ENCODE data around the gene D2HGDH.

The D2HGDH gene

DNA sequence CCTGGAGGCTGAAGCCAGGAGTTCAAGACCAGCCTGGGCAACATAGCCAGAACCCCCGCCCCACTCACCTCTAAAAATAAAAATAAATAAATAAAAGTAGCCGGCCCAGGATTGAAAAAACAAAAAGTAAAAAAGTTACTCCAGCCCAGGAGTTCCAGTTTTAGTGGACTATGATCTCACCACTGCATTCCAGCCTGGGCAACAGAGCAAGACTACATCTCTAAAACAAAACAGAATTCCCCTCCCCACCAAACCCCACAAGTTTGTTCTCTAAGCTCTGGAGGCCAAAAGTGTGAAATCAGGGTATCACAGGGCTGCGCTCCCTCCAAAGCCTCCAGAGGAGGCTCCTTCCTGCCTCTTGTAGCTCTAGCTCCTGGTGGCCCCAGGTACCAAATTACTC is 1.7 kb downstream of the D2HGDH start:
- TF ChIP-seq, protein P1, sequence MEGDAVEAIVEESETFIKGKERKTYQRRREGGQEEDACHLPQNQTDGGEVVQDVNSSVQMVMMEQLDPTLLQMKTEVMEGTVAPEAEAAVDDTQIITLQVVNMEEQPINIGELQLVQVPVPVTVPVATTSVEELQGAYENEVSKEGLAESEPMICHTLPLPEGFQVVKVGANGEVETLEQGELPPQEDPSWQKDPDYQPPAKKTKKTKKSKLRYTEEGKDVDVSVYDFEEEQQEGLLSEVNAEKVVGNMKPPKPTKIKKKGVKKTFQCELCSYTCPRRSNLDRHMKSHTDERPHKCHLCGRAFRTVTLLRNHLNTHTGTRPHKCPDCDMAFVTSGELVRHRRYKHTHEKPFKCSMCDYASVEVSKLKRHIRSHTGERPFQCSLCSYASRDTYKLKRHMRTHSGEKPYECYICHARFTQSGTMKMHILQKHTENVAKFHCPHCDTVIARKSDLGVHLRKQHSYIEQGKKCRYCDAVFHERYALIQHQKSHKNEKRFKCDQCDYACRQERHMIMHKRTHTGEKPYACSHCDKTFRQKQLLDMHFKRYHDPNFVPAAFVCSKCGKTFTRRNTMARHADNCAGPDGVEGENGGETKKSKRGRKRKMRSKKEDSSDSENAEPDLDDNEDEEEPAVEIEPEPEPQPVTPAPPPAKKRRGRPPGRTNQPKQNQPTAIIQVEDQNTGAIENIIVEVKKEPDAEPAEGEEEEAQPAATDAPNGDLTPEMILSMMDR (IDR thresholded peaks at IDR 0.05): no peak

DNA sequence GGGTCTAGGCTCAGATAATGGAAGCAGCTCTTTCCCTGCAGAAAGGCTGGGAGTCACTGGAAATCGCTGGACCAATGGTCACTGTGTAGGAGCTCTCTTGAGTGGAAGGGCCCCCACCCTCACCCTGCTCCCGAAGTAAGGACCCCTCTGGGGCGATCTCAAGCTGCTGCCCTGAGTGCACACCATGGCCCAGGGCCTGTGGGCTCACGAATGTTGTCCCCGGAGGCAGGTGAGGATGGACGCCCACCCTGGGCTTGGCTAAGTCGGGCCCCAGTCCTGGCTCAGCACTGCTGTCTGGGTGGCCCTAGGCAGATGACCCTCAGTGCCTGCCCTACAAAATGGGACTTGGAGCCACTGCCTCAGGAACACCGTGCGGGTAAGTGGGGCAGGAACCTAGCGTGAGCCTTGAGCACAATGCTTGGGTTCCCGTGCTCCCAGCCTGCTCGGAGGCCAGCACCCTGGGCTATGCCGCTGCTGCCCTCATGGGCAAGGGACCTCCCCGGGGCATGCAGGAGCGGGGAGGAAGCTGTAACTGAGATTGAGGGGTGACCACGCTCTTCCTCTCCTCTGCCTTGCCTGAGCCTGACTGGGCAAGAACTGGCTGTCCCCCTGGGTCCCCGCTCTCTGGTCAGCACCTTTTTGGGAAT is 3.7 kb downstream of the D2HGDH start:
- TF ChIP-seq, protein P1 (IDR thresholded peaks at IDR 0.05): no peak

DNA sequence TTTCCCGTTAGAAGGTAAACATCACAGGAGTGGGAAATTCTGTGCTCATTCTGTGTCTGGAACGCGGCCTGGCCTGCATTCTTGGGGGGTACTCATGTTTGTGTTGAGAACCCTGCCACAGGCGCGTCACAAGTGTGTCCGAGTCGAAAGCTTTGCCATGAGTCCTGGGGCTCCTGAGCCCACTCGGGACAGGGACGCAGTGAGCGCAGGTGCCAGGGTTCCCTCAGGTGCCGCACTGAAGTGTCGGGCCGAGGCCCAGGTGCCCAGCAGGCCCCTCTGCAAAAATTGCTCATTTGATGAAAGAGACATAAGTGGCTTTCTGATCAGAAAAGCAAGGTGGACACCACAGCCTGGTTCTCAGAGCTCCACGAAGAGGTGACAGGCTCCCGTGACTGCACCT is 4.7 kb downstream of the D2HGDH start:
- TF ChIP-seq, protein P1 (IDR thresholded peaks at IDR 0.05): no peak

DNA sequence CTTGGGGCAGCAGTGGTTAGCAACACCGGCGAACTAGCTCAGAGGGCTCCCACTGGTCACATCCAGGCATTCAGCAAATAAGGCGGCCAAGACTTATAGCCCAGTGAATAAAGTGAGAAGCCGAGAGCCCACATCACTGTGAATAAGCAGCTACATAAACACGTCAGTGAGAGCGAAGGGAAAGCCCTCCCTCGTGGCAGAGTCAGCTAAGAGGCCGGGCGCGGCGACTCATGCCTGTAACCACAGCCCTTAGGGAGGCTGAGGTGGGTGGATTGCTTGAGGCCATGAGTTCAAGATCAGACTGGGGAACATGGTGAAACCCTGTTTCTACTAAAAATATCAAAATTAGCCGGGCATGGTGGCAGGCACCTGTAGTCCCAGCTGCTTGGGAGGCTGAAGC is 5.2 kb downstream of the D2HGDH start:
- TF ChIP-seq, protein P1 (IDR thresholded peaks at IDR 0.05): no peak

DNA sequence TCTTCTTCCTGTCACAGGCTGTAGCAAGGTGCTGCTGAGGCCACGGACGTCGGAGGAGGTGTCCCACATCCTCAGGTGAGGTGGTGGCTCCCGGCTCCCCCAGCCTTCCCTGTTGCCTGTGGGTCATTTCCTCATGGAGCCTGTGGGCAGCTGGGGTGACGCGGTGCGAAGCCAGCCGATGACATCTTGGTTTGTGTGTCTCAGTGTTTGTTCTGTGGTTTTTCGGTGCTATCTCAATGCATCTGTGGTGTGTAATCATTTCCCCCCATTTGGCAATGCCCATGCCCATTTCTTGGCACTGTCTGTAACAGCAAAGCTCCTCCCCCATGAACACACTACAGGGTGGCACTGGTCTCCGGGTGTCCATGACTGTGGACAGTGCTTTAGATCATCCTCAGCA is 6.6 kb downstream of the D2HGDH start:
- TF ChIP-seq, protein P1 (IDR thresholded peaks at IDR 0.05): no peak

DNA sequence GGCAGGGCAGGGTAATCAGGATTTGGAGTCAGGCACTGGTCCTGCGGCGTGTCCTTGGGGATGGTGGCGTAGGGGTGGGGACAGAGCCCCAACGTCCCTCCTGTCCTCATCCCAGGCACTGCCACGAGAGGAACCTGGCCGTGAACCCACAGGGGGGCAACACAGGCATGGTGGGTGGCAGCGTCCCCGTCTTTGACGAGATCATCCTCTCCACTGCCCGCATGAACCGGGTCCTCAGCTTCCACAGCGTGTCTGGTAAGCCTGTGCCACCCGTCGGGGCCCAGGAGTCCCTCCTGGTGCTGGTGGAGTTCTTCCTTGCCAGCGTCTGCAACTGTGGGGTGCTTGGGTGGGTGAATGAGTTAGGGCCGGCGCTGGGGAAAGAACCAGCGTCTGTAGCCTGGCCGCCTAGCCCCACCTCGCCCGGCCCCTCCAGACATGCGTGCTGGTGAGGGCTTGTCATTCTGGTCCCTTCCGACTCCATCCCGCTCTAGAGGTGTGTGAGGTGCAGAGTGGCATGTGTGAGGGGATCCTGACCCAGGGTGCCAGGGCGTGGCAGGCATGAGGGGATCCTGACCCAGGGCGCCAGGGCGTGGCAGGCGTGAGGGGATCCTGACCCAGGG is 8.0 kb downstream of the D2HGDH start:
- TF ChIP-seq, protein P1 (IDR thresholded peaks at IDR 0.05): no peak

DNA sequence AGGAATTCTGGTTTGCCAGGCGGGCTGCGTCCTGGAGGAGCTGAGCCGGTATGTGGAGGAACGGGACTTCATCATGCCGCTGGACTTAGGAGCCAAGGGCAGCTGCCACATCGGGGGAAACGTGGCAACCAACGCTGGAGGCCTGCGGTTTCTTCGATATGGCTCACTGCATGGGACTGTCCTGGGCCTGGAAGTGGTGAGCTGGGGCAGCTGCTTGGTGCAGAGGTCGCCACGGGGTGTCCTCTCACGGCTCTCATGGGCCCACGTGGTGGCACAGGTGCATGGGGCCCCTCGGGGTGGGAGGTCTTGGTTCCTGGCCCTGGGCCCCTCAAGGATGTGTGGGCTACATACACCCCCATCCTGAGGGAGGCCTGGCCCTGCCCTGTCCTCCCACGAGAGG is 9.2 kb downstream of the D2HGDH start:
- TF ChIP-seq, protein P1 (IDR thresholded peaks at IDR 0.05): no peak
